Suppressor macrophage treated with lipopolysaccharide for 1 hour (primary cell): ENCODE measurements around the gene DENND2C.
"Not testable (repeated sequence)": the region's sequence is repeated elsewhere in the genome, so short reads cannot be mapped to it uniquely, and the experiment has no call there.

ENCODE experiments used
- DNase-seq, 3 donors: peaks; one replicate each; pipeline ENCODE4 v3.0.0-alpha.2; 2020 to 2022

Gene DENND2C

DNA sequence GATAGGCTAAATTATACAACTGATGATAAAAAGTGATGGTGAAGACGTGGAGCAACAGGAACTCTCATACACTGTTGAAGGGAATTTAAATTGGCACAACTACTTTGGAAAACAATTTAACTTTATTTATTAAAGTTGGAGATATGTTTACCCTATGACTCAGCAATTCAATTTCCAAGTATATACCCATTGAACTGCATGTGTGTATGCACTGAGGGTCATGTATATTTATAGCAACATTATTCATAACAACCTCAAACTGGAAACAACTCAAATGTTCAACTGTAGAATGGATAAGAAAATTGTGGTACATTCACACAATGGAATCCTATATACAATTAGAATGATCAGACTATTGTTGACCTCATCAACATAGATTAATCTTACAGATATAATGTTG lies 71.9 kb downstream of the DENND2C start:
- DNase-seq = no peak

- DNase-seq = no peak
These were observed 74.2 kb downstream of the DENND2C start for GRCh38 chr1:114595602-114596001.

DNA sequence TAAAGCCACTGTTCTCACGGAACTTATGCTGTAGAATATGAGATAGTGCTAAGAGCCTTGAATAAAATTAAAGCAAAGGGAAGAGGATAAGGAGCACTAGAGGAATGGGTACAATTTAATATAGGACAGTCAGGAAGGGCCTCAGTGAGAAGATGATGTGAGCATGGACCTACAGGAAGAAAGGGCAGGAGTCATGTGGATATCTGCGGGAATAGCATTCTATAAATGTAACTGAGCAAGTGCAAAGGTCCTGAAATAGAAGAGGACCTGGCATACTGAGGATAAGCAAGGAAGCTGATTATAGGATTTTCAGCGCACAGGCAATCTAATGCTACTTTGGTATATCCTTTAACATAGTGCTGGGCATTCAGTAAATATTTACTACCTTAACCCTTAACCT lies 75.8 kb downstream of the DENND2C start:
- DNase-seq = no peak

DNA sequence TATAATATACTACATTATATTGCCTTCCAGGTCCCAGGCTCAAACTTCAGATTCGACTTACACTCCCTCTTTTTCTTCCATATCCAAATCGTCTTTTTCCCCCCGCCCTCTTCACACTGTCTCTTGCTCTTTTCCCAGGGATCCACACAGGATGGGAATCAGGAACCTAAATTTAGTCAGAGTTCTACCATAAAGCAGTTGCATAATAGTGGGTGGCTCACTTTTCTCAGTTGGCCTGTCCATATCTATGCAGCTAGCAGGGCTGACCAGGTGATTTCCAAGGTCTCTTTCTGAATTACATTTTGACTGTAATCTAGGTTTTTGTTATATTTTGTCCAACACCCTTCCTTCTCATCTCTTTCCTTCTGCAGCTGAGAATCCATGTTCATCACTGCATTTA lies 80.7 kb downstream of the DENND2C start:
- no peak for DNase-seq

GRCh38 chr1:114588196-114588689 lies 81.6 kb downstream of the DENND2C start:
- DNase-seq = no peak

DNA sequence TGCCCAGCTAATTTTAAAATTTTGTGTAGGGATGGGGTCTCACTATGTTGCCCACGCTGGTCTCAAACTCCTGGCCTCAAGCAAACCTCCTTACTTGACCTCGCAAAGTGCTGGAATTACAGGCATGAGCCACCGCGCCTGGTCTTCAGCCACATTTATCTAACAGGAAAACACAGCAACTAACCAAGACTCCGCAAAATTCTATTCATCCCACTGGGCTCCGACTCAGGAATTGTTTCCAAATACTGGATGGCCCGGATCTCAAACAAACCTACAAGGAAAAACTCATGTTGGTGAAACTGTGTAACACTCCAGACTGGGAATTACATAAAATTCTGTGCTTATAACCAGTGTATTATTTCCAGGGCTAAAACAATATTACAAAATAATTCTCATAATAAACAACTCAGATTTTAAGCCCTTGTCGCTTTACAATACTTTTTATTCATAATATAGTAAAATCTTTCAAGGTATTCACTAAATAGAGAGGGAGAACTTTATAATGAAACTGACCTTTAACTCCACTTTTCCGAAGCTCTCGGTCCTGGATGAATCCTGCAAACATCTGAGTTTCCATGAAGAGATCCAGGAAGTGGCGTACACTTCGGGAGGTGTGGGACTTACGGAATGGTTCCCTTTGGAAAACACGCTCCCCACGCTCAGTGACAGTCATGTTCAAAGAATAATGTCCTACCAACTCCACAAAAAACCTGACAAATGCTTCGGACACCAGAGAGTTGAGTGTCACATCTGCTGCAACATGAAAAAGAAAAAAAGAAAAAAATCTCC lies 82.5 kb downstream of the DENND2C start:
- DNase-seq = no peak

DNA sequence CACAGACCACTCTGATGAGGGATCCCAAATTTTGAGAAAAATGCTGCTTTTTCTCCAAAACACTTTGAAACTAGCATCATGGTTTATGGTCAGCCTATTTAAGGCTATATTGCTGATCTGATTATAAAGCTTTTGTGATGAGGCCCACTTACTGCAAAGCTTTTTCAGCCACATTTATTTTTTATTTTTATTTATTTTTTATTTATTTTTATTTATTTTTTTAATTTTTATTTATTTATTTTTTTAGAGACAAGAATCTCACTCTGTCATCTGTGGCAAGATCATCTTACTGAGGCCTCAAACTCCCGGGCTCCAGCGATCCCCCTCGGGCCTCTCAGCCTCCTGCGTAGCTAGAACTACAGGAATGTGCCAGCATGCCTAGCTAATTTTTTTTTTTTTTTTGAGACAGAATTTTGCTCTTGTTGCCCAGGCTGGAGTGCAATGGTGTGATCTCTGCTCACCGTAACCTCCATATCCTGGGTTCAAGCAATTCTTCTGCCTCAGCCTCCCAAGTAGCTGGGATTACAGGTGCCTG lies 83.3 kb downstream of the DENND2C start:
- no peak for DNase-seq

GRCh38 chr1:114585231-114585630 lies 84.6 kb downstream of the DENND2C start:
- no peak for DNase-seq

DNA sequence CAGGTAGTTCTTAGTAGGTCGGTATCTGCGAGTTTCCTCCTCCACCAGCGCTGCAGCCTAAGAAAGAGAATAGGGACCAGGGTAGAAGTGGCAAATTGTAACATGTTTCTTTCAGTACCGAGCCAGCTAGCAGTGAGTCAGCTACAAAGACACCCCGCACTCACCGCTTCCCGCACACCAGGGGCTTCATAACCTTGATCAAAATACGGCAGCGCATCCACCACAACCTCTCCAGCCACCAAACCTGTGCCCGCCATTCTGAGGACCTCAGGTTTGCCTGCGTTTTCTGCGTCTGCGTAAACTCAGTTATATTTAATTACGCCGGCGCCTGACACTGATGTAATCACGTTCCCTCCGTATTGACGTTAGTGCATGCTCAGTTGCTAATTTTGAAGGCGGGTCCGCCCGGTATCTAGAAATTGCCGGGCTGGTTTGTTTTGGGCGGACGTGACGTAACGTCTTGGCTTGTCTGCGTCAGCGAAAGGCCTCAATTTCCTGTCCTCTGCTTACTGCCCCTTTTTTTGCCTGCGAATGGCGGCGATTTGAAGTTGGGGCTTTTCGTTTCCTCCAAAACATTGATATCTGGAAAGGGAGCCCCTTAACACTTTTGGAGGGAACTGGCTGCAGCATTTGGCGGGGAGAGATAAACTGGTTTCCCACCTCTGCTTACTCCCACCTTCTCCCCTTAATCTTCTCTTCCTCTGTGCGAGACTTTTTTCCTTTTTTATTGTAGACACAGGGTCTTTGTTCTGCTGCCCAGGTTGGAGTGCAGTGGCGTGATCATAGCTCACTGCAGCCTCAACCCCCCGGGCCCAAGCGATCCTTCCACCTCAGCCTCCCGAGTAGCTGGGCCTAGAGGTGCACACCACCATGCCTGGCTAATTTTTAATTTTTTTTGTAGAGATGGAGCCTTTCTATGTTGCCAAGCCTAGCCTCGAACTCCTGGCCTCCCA lies 88.2 kb downstream of the DENND2C start, which contains the start of gene BCAS2:
Gene BCAS2, minus strand, starts transcription at position 281 of the 953 bp plus-strand sequence. Its CDS starts 24 bp downstream, at position 257.
- DNase-seq = peak; percentile 95 to 98 (median 98)

DNA sequence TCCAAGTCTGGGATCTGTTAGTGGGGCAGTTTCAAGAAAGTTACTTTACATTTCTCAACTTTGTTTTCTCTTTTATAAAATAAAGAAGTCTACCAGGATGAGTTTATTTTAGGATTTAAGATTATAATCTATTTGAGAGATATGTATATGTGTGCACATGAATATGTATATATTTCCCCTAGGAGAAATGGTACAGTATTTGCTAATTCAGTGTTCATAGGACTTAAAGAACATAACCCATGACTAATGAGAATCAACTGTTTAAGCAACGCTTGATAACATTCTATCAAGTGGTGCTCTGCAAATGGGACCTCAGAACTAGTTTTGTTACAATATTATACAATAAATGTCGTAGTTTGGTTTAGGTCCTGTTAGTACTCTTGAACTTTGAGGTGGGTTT lies 95.5 kb downstream of the DENND2C start:
- no peak for DNase-seq

- no peak for DNase-seq
These were observed 105.7 kb downstream of the DENND2C start for GRCh38 chr1:114564141-114564540.

DNA sequence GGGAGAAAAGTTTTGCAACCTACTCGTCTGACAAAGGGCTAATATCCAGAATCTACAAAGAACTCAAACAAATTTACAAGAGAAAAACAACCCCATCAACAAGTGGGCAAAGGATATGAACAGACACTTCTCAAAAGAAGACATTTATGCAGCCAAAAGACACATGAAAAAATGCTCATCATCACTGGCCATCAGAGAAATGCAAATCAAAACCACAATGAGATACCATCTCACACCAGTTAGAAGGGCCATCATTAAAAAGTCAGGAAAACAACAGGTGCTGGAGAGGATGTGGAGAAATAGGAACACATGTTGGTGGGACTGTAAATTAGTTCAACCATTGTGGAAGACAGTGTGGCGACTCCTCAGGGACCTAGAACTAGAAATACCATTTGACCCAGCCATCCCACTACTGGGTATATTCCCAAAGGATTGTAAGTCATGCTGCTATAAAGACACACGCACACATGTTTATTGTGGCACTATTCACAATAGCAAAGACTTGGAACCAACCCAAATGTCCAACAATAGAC lies 106.8 kb downstream of the DENND2C start:
- DNase-seq = not testable (repeated sequence)

GRCh38 chr1:114561333-114561732 lies 108.5 kb downstream of the DENND2C start:
- no peak for DNase-seq

GRCh38 chr1:114559356-114559755 lies 110.5 kb downstream of the DENND2C start:
- DNase-seq = peak in 1 of 3 donors; percentile 18

- peak in 2 of 3 donors; percentile 40 to 49 for DNase-seq
These were observed 111.3 kb downstream of the DENND2C start for GRCh38 chr1:114558544-114558943.

DNA sequence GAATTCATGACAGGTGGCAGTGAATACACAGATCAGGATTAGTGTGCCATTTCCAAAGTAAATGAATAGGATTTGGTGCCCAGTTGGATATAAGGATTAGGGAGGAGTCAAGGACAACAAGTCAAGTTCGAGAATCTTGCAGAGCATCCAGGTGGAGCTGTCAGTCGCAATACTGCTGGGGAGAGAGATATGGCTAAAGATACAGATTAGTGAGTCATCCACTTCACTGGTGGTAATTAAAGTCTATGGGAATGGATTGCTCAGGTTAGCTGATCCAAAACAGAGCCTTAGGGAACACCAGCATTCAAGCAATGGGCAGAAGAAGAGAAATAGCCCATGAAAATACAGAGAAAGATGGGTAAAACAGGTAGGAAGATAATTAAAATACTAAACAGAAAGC lies 115.3 kb downstream of the DENND2C start:
- no peak for DNase-seq

- DNase-seq = no peak
These were observed 117.7 kb downstream of the DENND2C start for GRCh38 chr1:114552106-114552639.

DNA sequence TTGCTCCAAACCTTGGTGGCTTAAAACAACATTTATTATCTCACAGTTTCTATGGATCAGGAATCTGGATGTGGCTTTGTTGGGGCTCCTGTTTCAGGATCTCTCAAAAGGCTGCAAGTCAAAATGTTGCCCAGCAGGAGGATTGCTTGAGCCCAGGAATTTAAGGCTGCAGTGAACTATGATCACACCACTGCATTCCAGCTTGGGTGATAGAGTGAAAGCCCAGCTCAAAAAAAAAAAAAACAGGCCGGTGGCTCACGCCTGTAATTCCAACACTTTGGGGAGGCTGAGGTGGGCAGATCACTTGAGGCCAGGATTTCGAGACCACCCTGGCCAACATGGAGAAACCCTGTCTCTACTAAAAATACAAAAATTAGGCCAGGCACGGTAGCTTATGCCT lies 118.4 kb downstream of the DENND2C start:
- no peak for DNase-seq

GRCh38 chr1:114550336-114550735 lies 119.5 kb downstream of the DENND2C start:
- no peak for DNase-seq

GRCh38 chr1:114549137-114549536 lies 120.7 kb downstream of the DENND2C start:
- no peak for DNase-seq

DNA sequence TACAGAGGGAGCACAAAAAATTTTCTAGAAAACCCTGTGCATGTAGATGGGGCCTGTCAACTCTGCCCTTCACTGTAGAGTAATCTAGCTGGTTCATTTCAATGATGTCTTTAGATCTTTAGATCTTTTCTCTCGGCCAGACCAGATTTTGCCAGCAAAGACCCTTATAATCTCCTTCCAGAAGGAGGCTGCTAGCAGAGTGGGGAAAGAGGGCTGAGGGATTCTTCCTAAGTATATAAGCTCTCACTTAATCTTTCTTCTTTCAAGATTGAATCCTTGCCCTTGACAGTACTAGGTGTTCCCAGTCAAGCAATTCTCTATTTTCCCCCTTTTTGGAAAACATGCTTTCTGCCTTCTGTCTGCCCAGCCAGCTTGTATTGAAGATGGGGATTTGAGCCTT lies 122.8 kb downstream of the DENND2C start:
- peak in 1 of 3 donors; percentile 7 for DNase-seq

DNA sequence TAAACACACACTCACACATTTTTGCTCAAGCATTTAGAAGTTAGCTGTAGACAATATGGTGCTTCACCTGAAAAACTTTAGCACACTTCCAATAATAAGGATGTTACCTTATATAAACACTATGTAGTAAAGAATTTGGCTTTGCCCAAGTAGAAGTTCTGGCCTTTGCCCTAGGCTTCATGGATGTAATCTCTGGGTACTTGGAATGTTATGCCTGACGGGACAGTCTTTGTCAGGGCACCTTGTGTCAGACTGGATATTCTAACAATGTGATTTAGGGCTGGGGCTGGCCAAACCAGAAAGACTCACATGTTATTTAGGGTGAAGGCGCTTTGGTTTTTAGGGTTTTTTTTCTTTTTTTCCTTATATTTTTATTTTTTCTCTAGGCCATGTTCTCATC lies 124.1 kb downstream of the DENND2C start:
- DNase-seq = no peak

- no peak for DNase-seq
These were observed 124.5 kb downstream of the DENND2C start for GRCh38 chr1:114545315-114545714.
